Gastrocnemius medialis (tissue), 4 donors: Measurements from ENCODE around the gene COLEC11.

Experiments used
- CTCF ChIP-seq, 5 experiments: fragments of 450-650 bp in 3 of 5; fragments of 200-600 bp in 2 of 5; sonication (generic) in 2 of 5; IDR thresholded peaks in 4 of 5; conservative IDR thresholded peaks in 1 of 5; 1 replicate in 4 of 5; 2 replicates in 1 of 5; pipeline ENCODE4 v1.5.1; 2016 to 2019; ENCODE audit warnings: antibody characterized with exemption in 5 of 5, mild to moderate bottlenecking in 3 of 5, moderate library complexity in 3 of 5
- POLR2A ChIP-seq, 2 donors: fragments of 450-650 bp; IDR thresholded peaks; one replicate each; pipeline ENCODE4 v1.6.1; 2017; ENCODE audit warnings: antibody characterized with exemption in 2 of 2, mild to moderate bottlenecking in 2 of 2, moderate library complexity in 2 of 2

- TF ChIP-seq CTCF (IDR thresholded peaks at IDR 0.05 in 4 of 5, conservative IDR thresholded peaks at IDR 0.05 in 1 of 5), result no peak
- TF ChIP-seq POLR2A (IDR thresholded peaks at IDR 0.05), result no peak
These were observed 86.7 kb downstream of the COLEC11 start for GRCh38 chr2:3681625-3682024.
